HG03469 (cell line): ENCODE measurements around the gene AEN.
A peak's percentile ranks its signal among the peaks of the same experiment; 100 is the strongest.

Source experiments
- ATAC-seq: cut with Tn5 transposase; IDR thresholded peaks from one replicate; pipeline ENCODE4 v1.9.1; 2021; ENCODE audit warnings: mild to moderate bottlenecking, moderate library complexity, moderate number of reproducible peaks; ENCODE audit not compliant: unreplicated experiment

Gene AEN, protein sequence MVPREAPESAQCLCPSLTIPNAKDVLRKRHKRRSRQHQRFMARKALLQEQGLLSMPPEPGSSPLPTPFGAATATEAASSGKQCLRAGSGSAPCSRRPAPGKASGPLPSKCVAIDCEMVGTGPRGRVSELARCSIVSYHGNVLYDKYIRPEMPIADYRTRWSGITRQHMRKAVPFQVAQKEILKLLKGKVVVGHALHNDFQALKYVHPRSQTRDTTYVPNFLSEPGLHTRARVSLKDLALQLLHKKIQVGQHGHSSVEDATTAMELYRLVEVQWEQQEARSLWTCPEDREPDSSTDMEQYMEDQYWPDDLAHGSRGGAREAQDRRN

DNA sequence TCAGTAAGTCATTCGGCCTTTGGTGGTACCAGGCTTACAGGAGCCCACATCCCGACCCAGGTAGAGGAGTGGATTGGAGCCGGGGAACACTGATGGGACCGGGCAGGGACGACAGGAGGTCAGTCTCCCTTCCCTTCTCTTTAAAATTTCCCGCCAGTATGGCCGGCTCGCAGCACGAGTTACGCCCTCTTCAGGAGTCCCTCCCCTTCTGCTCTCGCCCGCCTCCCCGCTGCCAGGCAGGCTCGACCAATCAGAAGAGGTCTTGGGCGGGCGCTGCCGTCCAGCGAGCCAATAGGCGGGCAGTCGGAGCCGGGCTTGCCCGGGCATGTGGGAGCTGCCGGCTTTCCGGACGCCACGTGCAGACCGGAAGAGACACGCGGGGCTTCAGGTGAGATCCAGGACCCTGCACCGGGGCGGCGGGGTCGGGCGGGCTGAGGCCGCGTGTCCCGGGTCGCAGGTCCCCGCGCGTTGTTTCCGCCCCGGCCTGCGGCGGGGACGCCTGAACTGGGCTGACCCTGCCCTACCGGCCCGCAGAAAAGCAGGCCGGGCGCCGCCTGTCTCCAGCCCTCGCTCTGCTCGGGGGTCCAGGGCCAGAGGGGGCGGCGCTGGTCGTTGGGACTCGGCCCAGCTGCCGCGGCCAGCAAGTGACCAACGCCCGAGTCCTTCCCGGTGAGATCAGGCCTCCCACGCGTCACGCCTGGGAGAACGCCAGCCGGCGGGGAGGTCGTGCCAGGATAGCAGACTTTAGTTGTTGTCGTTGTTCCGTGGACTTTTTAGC lies at the start of gene AEN:
TSS of gene AEN (plus strand) at position 346 of the 778 bp plus-strand sequence. CDS start 4,870 bp downstream, outside the sequence.
- peak; percentile 93 for ATAC-seq

DNA sequence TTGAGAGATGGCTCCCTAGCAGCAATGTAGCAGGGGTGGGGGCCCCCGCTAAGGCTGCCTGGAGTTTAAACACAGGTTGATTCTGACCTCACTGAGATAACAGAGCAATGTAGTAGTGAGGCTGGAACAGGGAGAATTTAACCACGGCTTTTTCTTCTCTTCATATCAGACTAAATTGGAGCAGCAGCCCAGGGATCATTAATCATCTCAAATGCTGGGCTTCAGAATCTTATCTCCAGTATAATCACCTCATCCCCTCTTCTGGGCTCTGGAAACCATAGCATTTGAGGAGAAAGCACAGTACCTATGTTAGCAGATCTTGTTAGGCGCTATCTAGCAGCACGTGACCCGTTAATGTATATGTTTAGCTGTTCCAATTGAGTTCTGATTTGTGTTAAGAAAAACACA lies 49.3 kb upstream of the AEN start:
- no peak for ATAC-seq

DNA sequence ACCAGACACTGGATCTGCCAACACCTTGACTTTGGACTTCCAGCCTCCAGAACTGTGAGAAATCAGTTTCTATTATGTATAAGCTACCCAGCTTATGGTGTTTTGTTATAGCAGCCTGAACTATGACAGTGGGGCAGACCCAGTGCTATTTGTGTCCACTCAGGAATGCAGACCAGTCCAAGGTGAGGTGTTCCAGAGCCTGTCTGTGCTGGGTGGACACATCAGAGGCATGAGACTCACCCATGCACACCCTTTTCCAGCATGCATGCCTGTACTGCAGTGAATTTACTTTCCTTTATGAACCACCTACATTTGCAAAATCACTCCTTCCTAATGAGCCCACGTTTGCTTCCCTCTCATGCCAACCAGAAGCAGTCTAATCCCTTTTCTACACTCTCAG lies 47.1 kb upstream of the AEN start:
- ATAC-seq: no peak

DNA sequence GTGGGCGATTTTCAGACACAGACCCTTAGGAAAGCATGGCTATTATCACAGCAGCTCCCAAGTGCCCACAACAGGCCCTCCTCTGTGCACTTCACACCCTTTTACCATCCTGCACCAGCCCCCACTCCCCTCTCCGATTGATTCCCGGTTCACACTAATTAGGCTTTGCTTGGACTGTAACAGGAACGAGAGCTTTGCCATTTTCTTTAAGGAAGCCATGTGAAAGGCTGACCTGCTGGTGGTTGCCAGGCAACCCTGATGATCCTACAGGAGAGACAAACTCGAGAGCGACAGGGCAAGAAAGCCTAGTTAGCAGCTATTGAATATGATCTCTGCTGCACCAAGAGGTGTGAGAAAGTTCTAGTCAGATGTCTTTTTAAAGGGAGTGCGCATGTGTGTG lies 46.5 kb upstream of the AEN start:
- no peak for ATAC-seq

DNA sequence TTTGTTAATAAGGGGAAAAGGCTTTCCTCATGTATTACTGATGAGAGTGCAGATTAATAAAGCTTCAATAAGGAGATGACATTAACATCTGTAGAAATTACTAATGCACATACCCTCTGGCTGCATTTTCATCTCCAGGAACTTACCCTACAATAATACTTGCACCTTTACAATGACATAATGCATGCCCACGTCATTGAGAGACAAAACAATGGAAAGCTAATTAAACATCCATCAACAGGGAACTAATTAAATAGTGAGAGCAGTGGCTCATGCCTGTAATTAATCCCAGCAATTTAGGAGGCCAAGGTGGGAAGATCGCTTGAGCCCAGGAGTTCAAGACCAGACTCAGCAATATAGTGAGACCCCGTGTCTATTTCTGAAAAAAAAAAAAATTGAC lies 41.8 kb upstream of the AEN start:
- no peak for ATAC-seq

DNA sequence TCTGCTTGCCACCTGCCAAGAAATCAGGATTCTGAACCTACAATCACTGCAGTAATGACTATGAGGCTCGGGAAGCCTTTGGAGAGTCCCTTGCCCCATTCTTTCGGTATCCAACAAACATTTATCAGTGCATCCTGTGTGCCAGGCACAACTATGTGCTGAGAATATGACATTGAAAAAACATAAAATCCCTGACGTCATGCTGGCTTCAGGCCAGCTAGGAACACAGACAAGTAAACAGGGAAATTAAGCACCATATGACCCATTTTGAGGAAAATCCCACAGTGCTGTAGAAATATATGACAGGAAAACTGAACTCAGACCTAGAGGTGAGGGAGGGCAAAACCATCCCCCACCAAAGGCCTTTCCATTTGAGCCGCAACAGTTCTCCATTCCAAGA lies 40.6 kb upstream of the AEN start:
- ATAC-seq: no peak

DNA sequence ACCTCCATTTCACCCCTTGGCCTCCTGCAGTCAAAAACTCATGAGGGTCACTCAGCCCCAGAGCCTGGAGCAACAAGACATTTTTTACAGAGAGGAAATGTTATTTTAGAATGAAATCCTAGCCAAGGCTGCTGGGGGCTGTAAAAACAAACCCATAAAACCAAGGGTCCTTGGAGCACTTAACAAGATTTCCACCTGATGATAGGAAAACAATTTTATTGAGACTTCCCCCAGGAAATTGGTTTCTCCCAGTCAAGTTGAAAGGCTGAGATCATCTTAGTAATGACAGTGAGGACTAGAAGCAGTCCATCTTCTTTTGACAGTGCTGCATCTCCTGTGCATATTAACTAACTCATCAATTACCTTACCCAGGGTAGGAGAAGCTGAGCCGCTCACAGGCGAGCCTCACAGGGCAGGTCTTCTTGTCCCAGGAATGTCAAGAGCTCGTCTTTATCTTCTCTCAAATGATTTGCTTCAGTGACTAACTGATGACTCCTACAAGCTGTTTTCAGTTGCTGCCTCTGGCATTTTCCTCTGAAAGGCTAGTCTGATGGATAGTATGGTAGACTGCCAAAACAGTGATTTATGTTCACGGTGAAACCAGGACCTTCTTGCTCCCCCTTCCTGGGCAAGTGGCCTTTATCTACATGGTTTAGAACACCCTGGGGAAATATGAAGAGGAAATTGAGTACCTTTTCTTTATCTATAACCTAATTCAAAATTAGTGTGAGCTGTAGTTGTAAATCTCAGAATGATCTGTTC lies 34.6 kb upstream of the AEN start:
- ATAC-seq: no peak

DNA sequence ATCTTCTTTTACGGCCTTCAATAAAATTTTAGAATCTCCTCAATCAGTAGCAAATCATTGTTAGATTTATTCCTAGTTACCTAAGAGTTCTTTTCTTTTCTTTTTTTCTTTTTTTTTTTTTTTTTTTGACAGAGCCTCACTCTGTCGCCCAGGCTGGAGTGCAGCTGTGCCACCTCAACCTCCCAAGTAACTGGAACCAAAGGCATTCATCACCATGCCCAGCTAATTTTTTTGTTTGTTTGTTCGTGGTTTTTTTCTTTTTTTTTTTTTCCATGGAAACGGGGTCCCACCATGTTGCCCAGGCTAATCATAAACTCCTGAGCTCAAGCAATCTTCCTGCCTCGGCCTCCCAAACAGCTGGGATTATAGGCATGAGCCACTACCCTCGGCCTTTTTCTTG lies 30.4 kb upstream of the AEN start:
- ATAC-seq: no peak

DNA sequence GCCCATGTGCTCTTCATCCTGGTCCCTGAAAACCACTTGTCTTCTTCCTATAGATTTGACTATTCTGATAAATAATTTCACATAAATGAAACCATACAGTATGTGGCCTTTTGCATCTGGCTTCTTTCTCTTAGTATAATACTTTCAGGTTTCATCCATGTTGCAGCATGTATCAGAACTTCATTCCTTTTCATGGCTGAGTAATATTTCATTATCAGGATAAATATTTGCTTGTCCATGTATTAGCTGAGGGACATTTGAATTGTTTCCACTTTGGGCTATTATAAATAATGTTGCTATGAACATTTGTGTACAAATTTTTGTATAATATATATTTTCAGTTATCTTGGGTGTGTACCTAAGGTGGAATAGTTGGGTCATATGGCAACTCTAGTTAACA lies 29.8 kb upstream of the AEN start:
- no peak for ATAC-seq

DNA sequence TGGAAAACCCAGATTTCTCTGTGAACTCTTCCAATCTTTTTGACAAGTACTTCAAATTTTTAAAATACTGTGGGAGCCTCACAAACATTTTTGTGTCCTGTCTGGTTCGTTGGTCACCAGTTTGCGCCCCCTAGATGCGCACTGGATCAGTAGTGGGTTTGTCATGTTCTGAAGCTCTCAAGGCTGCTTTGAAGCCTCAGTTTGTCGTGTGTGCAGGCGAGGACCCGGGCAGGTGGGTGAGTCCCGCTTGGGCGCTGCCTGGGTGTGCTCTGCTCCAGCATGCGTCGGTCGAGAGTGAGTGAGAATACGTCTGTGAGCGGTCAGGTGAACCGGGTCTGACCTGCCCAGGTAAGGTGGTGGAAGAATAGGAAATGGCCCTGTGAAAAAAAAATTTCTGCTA lies 17.3 kb upstream of the AEN start:
- no peak for ATAC-seq

DNA sequence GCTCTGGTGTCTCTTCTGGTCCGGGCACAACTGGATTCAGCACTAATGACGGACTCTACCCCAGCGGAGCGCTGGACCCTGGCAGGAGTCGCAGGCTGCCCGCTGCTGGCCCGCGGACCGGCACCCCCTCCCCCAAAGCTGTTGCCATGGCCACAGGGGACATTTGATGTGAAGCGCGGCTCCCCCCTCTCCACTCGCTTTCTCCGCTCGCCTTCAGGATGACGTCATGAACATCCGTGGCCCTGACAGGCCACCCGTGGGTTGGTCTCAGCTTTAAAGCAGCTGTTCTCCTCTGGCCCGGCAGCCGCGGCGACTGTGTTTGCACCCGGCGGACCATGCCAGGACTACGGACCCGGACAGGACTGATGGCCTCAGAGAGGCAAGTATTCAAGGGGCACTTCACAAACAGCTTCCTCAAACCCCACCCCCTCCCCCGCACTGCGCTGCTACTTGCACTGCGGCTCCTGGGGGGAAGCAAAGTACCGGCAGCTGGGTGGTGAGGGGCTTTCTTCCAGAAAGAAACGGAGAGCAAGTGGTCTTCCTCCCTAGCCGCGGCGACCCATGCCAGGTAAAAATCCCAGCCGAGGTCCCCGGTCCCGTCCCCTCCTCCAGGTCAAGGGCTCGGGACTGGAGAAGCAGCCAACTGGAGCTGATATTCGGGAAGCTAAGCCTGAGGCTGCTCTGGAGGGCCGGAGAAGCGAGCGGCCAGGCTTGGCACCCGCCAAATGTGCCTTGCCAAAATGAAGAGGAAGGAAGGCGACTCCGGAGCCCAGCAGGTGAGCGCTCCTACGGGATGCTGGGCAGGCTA lies 16.6 kb upstream of the AEN start:
- ATAC-seq: no peak

DNA sequence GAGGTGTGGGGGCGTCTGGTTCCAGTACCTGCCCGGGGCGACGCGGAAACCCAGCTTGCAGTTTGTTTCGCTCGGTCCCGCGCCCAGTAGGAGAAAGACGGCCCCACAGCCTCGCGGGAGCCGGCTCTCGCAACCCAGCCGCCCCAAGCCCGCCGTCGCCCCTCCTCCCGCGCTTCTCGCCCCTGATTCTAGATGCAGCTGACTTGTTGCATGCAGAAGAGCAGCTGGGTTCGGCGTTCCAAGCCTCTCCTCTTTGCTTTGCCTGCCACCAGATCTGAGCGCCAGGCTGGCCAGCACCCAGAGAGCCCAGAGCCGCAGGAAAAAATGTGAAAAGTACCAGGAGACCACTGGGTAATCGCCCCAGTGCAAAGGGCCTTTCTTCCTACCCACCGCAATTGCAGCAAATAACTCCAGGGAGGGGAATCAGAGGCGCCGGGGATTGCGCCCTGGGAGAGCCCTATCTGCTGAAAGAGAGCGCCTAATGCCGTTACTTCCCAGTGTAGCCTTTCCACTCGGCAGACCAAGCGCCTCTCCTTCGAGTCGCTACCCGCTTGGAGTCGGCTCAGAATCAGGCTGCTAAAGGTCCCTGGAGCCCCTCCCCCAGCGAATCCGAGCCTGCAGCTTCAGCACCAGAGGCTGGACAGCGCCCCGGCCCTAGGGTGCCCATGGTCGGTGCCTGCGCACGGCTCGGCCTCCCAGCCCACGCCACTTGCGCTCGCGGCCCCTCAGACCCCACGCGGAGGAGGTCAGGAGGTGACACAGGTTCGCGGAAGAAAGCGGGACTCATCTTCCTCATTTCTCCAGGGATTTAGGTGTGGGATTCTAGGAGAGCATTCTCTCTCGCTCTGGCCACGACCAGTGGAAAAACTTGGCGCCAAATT lies 15.7 kb upstream of the AEN start:
- ATAC-seq: no peak

DNA sequence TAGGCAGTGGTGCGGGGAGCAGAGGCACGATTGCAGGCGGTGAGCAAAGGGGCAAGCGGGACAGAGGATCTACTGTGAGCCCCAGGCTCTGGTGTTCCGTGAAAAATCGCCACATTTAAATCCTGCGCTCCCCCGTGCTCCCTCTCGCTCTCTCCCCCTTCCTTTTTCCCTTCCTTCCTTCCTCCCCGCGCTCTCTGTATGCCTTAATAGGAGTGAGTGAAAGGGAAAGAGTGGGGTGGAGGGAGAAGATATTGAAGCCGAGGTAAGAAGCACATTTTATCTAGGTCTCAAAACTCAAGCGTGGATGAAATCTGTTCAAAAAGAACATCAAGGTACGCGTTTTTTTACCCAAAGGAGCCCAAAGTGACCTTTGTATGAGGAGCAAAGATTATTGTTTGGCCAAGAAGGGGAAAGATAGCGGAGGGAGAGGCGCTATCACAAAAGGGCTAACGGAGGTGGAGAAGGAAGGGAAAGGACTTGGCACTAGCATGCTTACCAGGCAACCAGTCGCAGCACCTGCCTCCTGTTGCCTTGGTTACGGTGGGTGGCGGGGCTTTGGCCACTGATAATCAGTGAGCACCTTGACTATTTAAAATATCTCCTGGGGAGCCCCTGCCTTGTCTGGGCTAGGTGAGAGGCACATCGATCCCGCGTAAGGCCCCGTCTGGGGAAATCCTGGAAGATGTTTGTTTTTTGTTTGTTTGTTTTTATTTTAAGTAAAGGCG lies 14.9 kb upstream of the AEN start:
- ATAC-seq: no peak

DNA sequence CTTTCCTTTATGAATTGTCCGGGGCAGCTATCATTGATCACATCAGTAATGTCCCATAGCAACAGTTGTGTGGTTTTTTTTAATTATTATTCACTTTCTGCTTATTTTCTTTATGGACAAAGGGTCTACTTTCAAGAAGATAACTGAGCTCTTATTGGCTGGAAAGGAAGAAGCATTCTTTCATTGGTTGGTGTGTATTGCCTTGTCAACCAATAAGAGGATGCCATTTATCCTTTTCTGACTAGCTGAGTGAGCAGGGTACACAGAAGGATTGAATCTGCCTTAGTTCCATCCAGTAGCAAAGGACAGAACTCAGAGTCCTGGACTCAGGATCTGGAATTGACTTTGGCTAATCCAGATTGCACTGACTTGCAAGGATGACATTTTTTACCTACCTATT lies 13.2 kb upstream of the AEN start:
- no peak for ATAC-seq

DNA sequence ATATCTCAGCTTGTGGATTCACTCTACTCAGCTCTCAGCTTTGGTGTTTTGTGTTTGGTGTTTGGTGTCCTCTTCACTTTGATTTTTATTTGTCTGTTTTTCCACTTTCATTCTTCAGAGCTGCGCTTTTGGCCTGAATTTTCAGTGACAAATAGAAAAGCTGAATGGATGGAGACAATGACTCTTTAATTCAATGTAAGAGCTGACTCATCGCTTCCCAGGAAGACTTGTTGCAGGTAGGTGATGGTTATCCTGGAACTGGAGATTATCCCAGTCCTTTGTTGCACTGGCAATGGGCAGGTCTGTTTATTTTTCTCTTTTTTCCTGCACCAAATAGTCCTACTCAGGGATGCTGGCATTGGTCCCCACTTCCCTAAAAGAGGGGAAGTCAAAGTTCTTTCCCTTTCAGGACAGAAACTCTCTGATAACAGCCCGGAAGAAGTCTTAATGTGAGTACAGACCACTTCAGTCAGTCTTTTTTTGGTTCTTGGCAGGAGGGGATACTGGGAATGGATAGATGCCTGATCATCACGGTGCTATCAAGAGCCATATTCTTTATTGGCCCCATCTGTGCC lies 12.4 kb upstream of the AEN start:
- no peak for ATAC-seq

DNA sequence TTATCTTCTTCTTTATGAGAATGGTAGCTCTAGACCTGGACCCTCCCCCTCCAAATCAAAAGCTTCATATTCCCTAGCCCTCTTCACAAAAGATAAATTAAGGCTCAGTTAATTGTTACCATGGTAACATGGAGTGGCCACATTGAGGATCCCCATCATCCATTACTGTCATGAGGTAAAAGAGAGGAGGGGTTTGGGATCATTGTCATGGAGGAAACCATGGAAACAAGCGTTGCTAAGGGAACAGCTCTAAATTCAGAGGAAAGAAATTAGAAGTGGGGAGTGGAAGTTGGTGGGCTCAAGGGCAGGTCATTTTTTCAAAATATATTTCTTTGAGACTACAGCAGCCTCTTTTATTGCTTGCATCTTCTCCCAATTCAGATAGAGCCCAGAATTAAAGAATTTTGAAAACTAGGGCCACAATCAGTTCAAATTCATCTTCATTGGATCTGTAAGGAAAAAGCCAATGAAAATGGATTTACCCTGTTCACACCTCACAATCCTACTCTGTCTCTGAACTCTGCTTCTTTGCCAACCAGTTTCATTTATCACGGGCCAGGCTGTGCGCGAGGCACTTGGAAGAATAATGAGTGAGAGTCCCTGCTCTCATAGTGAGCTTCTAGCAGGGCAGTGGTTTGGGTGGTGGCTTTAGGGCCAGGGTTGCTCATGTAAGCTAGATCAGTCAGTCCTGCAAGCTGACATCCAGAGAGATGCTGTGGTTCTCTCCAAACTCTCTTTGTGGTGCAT lies 11.6 kb upstream of the AEN start:
- no peak for ATAC-seq

DNA sequence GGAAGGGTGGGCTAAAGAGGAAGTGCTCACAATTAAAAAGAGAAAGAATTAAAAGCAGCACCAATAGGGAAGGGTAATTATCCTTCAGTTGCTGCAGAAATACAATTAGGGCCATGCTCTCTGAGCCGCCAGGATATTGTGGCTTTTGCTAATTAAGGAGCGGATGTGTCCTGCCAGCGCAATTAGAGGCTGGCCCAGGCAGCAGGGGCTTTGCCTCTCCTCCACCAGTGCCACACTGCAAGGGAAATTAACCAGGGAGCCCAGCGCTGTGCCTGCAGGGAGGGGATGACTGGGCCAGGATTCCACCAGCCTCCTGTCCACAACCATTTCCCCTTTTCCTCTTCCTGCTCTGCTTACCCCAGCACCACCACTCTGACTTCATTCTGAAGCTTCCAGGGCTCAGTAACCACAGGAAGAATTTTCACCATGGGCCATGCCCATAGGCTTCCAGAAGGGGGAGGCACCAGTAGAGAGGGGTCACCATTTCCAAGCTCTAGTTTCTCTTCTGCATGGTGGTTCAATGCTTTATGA lies 10.4 kb upstream of the AEN start:
- ATAC-seq: no peak
